Suprapubic skin (tissue), 4 donors: Measurements from ENCODE around the gene SACS. TPM values are rescaled to one million over a fixed set of nuclear protein-coding genes. Genes with fewer than 3 reads are reported as not detected.

Source experiments
- DNase-seq, 2 donors: peaks; one replicate each; pipeline ENCODE4 v3.0.0-alpha.2; 2019; ENCODE audit warnings: low spot score in 2 of 2
- H3K27ac ChIP-seq: fragments of 200-600 bp; sonication (generic); one replicate; pipeline ENCODE4 v1.5.1; 2019
- H3K27me3 ChIP-seq: fragments of 200-600 bp; sonication (generic); one replicate; pipeline ENCODE4 v1.5.1; 2019
- H3K36me3 ChIP-seq: fragments of 200-600 bp; sonication (generic); one replicate; pipeline ENCODE4 v1.5.1; 2019
- H3K4me1 ChIP-seq: fragments of 200-600 bp; sonication (generic); one replicate; pipeline ENCODE4 v1.5.1; 2019
- H3K4me3 ChIP-seq: fragments of 200-600 bp; sonication (generic); one replicate; pipeline ENCODE4 v1.5.1; 2019; ENCODE audit warnings: mild to moderate bottlenecking
- H3K9me3 ChIP-seq: fragments of 200-600 bp; sonication (generic); one replicate; pipeline ENCODE4 v1.5.1; 2019
- EP300 ChIP-seq: sonication (generic); formaldehyde crosslinking; IDR thresholded peaks from one replicate; pipeline ENCODE4 v1.6.1; 2017; ENCODE audit warnings: antibody characterized with exemption
- POLR2A ChIP-seq, 2 donors: fragments of 450-650 bp; IDR thresholded peaks; one replicate each; pipeline ENCODE4 v1.6.1; 2017; ENCODE audit warnings: antibody characterized with exemption in 2 of 2, mild to moderate bottlenecking in 2 of 2, moderate library complexity in 2 of 2
- POLR2AphosphoS5 ChIP-seq, 3 donors: sonication (generic); formaldehyde crosslinking; IDR thresholded peaks; one replicate each; pipeline ENCODE4 v1.6.1; 2017; ENCODE audit warnings: antibody characterized with exemption in 3 of 3
- WGBS: methylation state at CpG from one replicate; pipeline ENCODE4 v1.1.5; 2018; 5-methylcytosine and 5-hydroxymethylcytosine counted together
- total RNA-seq, 4 donors: library from RNA; depleted of rRNA; stranded (reverse); fragments of >200 nt; gene quantifications; one replicate each; pipeline ENCODE4 v1.1.0, GENCODE V29; 2016
- TF ChIP-seq, protein P1 (sequence below), 2 donors: fragments of 200-600 bp in 1 of 2; fragments of 450-650 bp in 1 of 2; sonication (generic) in 1 of 2; IDR thresholded peaks; one replicate each; pipeline ENCODE4 v1.5.1; 2016 to 2019; ENCODE audit warnings: antibody characterized with exemption in 2 of 2, mild to moderate bottlenecking in 1 of 2, moderate library complexity in 1 of 2

The SACS gene
- total RNA-seq, 4 donors from 2014 or later: 6.4 to 17.9 (median 13.3) TPM

DNA sequence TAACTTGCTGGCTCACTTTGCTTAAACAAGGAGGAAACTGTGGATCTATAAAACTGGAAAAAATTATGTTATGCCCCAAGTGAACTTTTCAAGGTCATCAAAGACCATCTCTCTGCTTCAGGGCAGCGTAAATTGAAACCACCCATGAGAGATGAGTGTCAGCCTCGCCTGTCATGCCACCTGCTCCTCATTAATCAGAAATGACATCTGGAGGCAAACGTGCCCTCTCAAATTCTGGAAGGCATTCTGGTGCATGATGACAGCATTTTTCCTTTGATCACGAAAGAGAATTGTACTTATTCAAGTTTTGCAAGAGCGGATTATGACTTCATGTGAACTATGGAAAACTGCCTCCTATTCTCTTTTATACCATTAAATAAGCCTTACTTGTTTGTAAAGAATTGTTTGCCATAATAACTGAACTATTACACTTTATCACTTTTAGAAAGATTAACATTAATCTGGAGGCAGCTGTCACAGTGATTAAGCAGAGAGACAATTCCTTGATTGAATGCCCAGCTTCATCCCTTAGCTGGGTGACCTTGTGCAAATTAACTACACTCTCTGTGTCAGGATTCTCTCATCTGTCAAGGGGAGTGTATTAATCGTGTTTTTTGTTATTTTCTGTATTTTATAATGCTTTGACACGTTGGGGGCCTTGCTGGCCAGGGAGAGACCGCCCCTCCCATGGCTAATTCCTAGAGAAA lies 17.0 kb upstream of the SACS start:
- no peak overlapping the region for H3K4me3 ChIP-seq
- H3K36me3 ChIP-seq: no peaks in the 10 kb centered on the region
- H3K27me3 ChIP-seq: no peaks in the 10 kb centered on the region
- H3K4me1 ChIP-seq: peaks cover 4% of the 10 kb centered on the region
- no peaks in the 10 kb centered on the region for H3K9me3 ChIP-seq
- TF ChIP-seq EP300: no peak
- TF ChIP-seq, protein P1, sequence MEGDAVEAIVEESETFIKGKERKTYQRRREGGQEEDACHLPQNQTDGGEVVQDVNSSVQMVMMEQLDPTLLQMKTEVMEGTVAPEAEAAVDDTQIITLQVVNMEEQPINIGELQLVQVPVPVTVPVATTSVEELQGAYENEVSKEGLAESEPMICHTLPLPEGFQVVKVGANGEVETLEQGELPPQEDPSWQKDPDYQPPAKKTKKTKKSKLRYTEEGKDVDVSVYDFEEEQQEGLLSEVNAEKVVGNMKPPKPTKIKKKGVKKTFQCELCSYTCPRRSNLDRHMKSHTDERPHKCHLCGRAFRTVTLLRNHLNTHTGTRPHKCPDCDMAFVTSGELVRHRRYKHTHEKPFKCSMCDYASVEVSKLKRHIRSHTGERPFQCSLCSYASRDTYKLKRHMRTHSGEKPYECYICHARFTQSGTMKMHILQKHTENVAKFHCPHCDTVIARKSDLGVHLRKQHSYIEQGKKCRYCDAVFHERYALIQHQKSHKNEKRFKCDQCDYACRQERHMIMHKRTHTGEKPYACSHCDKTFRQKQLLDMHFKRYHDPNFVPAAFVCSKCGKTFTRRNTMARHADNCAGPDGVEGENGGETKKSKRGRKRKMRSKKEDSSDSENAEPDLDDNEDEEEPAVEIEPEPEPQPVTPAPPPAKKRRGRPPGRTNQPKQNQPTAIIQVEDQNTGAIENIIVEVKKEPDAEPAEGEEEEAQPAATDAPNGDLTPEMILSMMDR (IDR thresholded peaks at IDR 0.05): no peak
- TF ChIP-seq POLR2AphosphoS5 (IDR thresholded peaks at IDR 0.05): no peak
- TF ChIP-seq POLR2A (IDR thresholded peaks at IDR 0.05): no peak
- WGBS: 36% methylated on average over 8 of the region's 8 CpGs
- H3K27ac ChIP-seq: no peak overlapping the region
- DNase-seq: no peak

DNA sequence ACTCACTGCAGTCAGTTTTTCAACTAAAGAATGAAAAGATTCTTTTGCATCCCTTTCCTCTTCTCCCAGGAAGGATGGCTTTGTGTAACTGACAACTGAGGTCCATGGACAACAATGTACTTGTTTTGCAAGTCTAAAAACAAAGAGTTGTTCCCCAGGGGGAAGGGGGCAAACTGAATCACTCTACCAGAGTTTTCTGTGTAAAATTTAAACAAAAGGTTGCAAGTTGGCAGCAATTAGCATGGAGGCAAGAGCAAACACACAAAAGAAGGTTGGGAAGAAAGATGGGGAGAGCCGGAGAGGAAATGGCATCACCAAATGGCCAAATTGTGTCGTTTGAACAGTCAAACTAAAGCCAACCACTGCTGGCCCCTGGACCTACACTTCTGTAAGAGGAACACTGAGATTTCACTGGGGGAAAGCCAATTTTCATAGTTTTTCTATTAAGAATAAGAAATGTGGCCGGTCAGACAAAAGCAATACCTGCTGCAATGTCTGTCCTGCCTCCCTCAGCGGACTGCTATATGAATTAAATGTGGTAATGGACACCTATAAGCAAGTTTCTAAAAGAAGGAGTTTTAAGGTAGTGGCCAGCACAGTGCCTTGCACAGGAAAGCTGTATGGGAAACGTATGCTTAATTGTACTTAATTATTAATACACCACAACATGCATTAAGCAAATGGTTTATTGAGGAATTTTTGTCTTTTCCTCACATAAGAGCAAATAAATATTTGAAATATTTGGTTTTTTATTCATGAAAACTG lies 16.1 kb upstream of the SACS start:
- WGBS: 73% methylated on average over 5 of the region's 5 CpGs
- Histone ChIP-seq H3K9me3 (no peaks in the 10 kb centered on the region), H3K4me3 (no peak overlapping the region), H3K4me1 (peaks cover 4% of the 10 kb centered on the region), H3K27me3 (no peaks in the 10 kb centered on the region), H3K36me3 (no peaks in the 10 kb centered on the region), H3K27ac (no peak overlapping the region)
- TF ChIP-seq, protein P1 (IDR thresholded peaks at IDR 0.05): no peak
- TF ChIP-seq EP300 (no peak), POLR2A (IDR thresholded peaks at IDR 0.05) (no peak), POLR2AphosphoS5 (IDR thresholded peaks at IDR 0.05) (no peak)
- DNase-seq: no peak

DNA sequence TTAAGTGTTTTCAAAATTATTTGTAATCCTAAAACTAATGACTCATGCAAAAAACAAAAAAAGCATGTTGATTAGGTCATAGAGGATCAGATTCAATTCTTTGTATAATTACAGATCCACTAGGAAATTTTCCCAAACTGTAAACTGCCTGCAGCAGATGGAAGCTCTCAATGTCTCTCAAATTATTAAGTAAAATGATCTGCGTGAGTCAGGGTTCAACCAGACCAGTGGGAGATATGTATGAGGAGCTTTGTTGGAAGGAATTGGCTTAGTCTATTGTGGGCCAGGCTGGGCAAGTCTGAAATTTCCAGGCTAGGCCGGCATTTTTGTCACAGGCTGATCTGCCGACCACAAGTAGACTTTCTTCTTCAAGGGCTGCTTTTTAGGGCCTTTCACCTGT lies 14.4 kb upstream of the SACS start:
- 82% methylated on average over 3 of the region's 3 CpGs for WGBS
- Histone ChIP-seq H3K27ac (no peak overlapping the region), H3K36me3 (no peaks in the 10 kb centered on the region), H3K4me3 (no peak overlapping the region), H3K4me1 (peaks cover 4% of the 10 kb centered on the region), H3K9me3 (no peaks in the 10 kb centered on the region), H3K27me3 (no peaks in the 10 kb centered on the region)
- no peak for DNase-seq
- TF ChIP-seq POLR2AphosphoS5 (IDR thresholded peaks at IDR 0.05) (no peak), POLR2A (IDR thresholded peaks at IDR 0.05) (no peak), EP300 (no peak)
- TF ChIP-seq, protein P1 (IDR thresholded peaks at IDR 0.05): no peak

DNA sequence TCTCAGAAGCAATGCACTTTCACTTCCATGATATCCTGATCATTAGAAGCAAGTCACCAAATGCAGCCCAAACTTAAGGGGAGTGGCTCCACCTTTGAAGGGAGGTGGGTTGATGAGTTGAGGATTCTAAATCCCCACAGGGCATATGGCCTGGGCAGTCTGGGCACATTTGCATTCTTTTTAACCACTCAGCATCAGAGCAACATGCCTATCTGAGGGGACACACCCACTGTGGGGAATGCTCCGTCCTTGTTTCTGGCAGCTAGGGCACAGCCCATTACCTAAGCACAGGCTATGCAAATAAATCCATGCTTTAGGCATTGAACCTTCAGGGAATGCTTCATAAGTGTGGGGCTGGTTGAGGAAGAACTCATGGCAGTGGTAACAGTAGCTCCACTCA lies 12.3 kb upstream of the SACS start:
- 30% methylated on average over 1 of the region's 1 CpG for WGBS
- H3K9me3 ChIP-seq: no peaks in the 10 kb centered on the region
- H3K27me3 ChIP-seq: no peaks in the 10 kb centered on the region
- no peak overlapping the region for H3K27ac ChIP-seq
- no peak overlapping the region for H3K4me3 ChIP-seq
- H3K4me1 ChIP-seq: peaks cover 4% of the 10 kb centered on the region
- TF ChIP-seq, protein P1 (IDR thresholded peaks at IDR 0.05): no peak
- TF ChIP-seq POLR2A (IDR thresholded peaks at IDR 0.05) (no peak), EP300 (no peak), POLR2AphosphoS5 (IDR thresholded peaks at IDR 0.05) (no peak)
- no peak for DNase-seq
- H3K36me3 ChIP-seq: no peaks in the 10 kb centered on the region

DNA sequence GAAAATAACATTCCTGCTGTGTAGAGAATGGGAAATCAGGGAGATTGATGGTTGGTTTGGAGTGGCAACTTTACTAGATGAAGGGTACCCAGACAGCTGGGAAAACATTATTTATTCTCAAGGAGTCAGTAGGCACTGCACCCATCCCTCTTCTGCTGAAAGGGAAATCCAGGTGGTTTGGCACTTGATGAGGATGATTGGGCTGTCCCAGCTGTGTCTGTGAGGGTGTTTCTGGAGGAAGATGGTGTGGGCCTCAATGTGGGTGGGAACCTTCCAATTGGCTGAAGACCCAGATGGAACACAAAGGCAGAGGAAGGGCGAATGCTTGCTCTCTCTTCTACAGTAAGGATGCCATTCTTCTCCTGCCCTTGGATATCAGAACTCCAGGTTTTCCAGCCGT lies 10.4 kb upstream of the SACS start:
- no peak overlapping the region for H3K4me3 ChIP-seq
- H3K9me3 ChIP-seq: no peaks in the 10 kb centered on the region
- H3K36me3 ChIP-seq: no peaks in the 10 kb centered on the region
- DNase-seq: no peak
- H3K27ac ChIP-seq: no peak overlapping the region
- peaks cover 4% of the 10 kb centered on the region for H3K4me1 ChIP-seq
- WGBS: 84% methylated on average over 2 of the region's 2 CpGs
- H3K27me3 ChIP-seq: no peaks in the 10 kb centered on the region
- TF ChIP-seq, protein P1 (IDR thresholded peaks at IDR 0.05): no peak
- TF ChIP-seq POLR2A (IDR thresholded peaks at IDR 0.05) (no peak), POLR2AphosphoS5 (IDR thresholded peaks at IDR 0.05) (no peak), EP300 (no peak)
